KMS-11 (cell line): ENCODE results near the gene DNAJB6.

Experiments
- H2AFZ ChIP-seq: fragments of 200-600 bp; sonication (generic); 2 replicates; pipeline ENCODE4 v1.6.1; 2016; ENCODE audit warnings: antibody characterized with exemption, mixed run types, low read depth
- H3K27ac ChIP-seq: fragments of 200-600 bp; sonication (generic); 2 replicates; pipeline ENCODE4 v1.6.1; 2016; ENCODE audit warnings: mild to moderate bottlenecking, mixed run types
- H3K27me3 ChIP-seq: fragments of 200-600 bp; sonication (generic); 2 replicates; pipeline ENCODE4 v1.6.1; 2017; ENCODE audit warnings: mild to moderate bottlenecking, low read depth, mixed run types, moderate library complexity; ENCODE audit not compliant: insufficient read depth
- H3K36me3 ChIP-seq: fragments of 200-600 bp; sonication (generic); 2 replicates; pipeline ENCODE4 v1.6.1; 2017; ENCODE audit warnings: mild to moderate bottlenecking, mixed run types; ENCODE audit not compliant: insufficient read depth
- H3K4me1 ChIP-seq: fragments of 200-600 bp; sonication (generic); 2 replicates; pipeline ENCODE4 v1.6.1; 2016; ENCODE audit warnings: mild to moderate bottlenecking, low read depth, mixed run types; ENCODE audit not compliant: poor library complexity, severe bottlenecking
- H3K4me2 ChIP-seq: fragments of 200-600 bp; sonication (generic); 2 replicates; pipeline ENCODE4 v1.7.0; 2016; ENCODE audit warnings: mild to moderate bottlenecking, mixed run types
- H3K4me3 ChIP-seq: fragments of 200-600 bp; sonication (generic); IDR thresholded peaks from 2 replicates; pipeline ENCODE4 v1.6.1; 2017; ENCODE audit warnings: low read depth, low read length, mixed read lengths; ENCODE audit not compliant: insufficient read depth
- H3K79me2 ChIP-seq: fragments of 200-600 bp; sonication (generic); 2 replicates; pipeline ENCODE4 v1.6.1; 2016; ENCODE audit warnings: low read depth, mixed run types; ENCODE audit not compliant: insufficient read depth
- H3K9ac ChIP-seq: fragments of 200-600 bp; sonication (generic); 2 replicates; pipeline ENCODE4 v1.6.1; 2016; ENCODE audit warnings: mild to moderate bottlenecking, mixed run types
- H4K20me1 ChIP-seq: fragments of 200-600 bp; sonication (generic); 2 replicates; pipeline ENCODE4 v1.6.1; 2016; ENCODE audit warnings: mild to moderate bottlenecking, mixed run types; ENCODE audit not compliant: insufficient read depth
- TF ChIP-seq, protein P1 (sequence below): fragments of 200-600 bp; sonication (generic); conservative IDR thresholded peaks from 2 replicates; pipeline ENCODE4 v1.6.1; 2017; ENCODE audit warnings: low read depth, mild to moderate bottlenecking, antibody characterized with exemption, low read length, moderate library complexity, mixed read lengths

DNAJB6 gene

DNA sequence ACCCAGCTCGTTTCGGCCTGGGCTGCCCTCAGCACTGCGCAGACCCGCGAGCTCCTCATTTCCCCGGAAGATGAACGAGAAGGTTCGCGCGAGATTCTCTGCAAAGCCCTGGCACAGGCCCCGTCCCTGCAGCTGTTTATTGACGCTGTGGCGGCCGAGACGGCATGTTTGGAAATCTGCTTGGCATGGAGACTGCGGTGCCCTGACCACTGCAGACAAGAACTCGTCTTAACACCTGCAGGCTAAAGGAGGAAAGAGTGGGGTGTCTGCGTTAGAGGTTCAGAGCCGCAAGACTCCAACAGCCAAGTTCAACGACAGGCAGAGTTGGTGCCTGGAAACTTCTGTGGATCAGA, 125.6 kb downstream of the DNAJB6 start:
- H4K20me1 ChIP-seq = no peaks in the 10 kb centered on the region
- H2AFZ ChIP-seq = no peak overlapping the region
- no peaks in the 10 kb centered on the region for H3K36me3 ChIP-seq
- no peak overlapping the region for H3K27ac ChIP-seq
- TF ChIP-seq, protein P1, sequence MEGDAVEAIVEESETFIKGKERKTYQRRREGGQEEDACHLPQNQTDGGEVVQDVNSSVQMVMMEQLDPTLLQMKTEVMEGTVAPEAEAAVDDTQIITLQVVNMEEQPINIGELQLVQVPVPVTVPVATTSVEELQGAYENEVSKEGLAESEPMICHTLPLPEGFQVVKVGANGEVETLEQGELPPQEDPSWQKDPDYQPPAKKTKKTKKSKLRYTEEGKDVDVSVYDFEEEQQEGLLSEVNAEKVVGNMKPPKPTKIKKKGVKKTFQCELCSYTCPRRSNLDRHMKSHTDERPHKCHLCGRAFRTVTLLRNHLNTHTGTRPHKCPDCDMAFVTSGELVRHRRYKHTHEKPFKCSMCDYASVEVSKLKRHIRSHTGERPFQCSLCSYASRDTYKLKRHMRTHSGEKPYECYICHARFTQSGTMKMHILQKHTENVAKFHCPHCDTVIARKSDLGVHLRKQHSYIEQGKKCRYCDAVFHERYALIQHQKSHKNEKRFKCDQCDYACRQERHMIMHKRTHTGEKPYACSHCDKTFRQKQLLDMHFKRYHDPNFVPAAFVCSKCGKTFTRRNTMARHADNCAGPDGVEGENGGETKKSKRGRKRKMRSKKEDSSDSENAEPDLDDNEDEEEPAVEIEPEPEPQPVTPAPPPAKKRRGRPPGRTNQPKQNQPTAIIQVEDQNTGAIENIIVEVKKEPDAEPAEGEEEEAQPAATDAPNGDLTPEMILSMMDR = no peak
- no peak overlapping the region for H3K9ac ChIP-seq
- H3K27me3 ChIP-seq = peaks cover 44% of the 10 kb centered on the region
- no peaks in the 10 kb centered on the region for H3K4me1 ChIP-seq
- no peak overlapping the region for H3K4me2 ChIP-seq
- no peaks in the 10 kb centered on the region for H3K79me2 ChIP-seq
- H3K4me3 ChIP-seq = no peak overlapping the region

DNA sequence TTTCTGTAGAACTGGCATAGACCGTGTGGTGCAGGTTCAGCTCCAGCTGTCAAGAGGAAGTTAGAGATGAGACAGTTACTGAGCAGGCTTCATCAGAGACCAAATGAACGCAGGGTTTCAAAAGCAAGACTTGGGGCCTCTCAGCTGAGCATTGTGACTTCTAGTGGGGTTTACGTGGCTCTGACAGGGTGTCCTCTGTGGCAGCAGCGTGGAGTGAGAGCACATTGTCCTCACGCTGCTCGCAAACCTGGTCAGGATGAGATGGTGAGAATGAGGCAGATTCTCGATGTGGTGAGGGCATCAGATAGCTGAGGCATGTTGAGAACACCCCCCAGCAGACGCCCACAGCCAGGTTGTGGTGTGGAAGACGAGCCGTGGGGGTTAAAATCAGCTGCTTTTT, 126.0 kb downstream of the DNAJB6 start:
- H4K20me1 ChIP-seq = no peaks in the 10 kb centered on the region
- no peak overlapping the region for H3K4me3 ChIP-seq
- H3K9ac ChIP-seq = no peak overlapping the region
- H3K4me1 ChIP-seq = no peaks in the 10 kb centered on the region
- no peak overlapping the region for H3K27ac ChIP-seq
- no peaks in the 10 kb centered on the region for H3K79me2 ChIP-seq
- H3K27me3 ChIP-seq = peaks cover 45% of the 10 kb centered on the region
- H3K36me3 ChIP-seq = no peaks in the 10 kb centered on the region
- H3K4me2 ChIP-seq = no peak overlapping the region
- H2AFZ ChIP-seq = no peak overlapping the region
- TF ChIP-seq, protein P1 = no peak

DNA sequence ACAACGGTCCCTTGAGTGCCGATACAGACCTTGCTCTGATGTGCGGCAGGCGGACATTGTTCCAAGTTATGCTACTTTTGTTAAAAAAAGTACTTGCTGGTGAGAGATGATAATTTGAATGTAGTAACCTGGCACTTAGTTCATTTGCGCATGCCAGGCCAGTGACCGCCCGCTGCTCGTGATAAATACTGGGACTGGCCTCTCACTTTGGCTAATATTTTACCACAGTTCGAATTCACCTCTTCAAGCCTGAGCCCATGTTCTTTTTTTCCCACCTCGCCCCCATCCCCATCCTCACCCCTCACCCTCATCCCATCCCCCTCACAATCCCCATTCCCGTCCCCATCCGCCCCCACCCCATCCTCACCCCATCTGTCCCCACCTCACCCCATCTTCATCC, 126.4 kb downstream of the DNAJB6 start:
- H3K4me3 ChIP-seq = no peak overlapping the region
- no peaks in the 10 kb centered on the region for H3K79me2 ChIP-seq
- peaks cover 49% of the 10 kb centered on the region for H3K27me3 ChIP-seq
- no peaks in the 10 kb centered on the region for H4K20me1 ChIP-seq
- no peak overlapping the region for H3K4me2 ChIP-seq
- no peak overlapping the region for H3K9ac ChIP-seq
- H3K4me1 ChIP-seq = no peaks in the 10 kb centered on the region
- TF ChIP-seq, protein P1 = no peak
- no peaks in the 10 kb centered on the region for H3K36me3 ChIP-seq
- H2AFZ ChIP-seq = no peak overlapping the region
- H3K27ac ChIP-seq = no peak overlapping the region

DNA sequence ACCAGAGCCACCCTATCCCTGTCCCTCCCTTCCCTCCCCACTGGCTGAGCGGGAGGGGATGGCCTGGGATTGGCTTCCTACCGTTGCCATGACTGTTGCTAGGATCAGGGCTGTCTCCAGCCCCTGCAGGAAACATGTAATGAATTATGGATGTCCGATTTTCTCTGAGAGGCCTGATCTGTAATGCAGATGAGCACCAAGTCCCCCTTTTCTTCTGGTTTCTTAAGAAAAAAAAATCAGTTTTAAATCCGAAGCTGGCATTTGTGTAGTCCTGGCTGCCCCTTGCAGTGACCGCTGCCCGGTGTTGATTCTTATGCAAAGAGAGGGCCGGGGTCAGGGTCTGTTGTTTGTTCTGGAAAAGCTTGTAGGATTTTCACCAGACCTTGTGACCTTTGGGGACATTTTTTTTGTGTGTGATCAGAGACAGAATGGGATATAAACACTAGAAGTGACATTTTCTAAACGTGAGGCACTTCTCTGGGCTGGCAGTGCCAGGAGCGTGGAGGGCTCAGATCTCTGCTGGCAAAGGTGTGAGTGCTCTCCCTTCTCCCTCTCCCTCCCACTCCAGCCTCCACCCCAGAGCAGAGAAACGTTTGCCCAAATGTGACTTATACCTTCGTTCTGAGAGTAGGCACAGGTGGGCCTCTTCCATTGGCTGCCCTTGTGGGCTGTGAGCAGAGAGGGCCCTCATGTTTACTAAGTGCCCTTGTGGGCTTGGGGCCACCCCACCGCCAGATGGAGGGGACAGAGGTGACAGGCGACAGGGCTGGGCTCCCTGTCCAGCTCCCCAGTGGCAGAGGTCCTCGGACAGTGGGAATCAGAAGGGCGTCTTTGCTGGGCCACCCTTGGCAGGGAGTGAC, 127.5 kb downstream of the DNAJB6 start:
- Histone ChIP-seq H4K20me1 (no peaks in the 10 kb centered on the region), H3K27me3 (peaks cover 59% of the 10 kb centered on the region), H3K27ac (no peak overlapping the region), H3K4me3 (no peak overlapping the region), H3K36me3 (no peaks in the 10 kb centered on the region), H3K9ac (no peak overlapping the region), H3K4me2 (no peak overlapping the region), H3K79me2 (no peaks in the 10 kb centered on the region), H3K4me1 (no peaks in the 10 kb centered on the region), H2AFZ (no peak overlapping the region)
- TF ChIP-seq, protein P1 = no peak
